Gastrocnemius medialis (tissue), 4 donors: Measurements from ENCODE around the gene HYAL2. TPM values are rescaled to one million over a fixed set of nuclear protein-coding genes. Genes with fewer than 3 reads are reported as not detected.

Experiments
- ATAC-seq, 2 donors: fragments of 150-250 bp; one replicate each; pipeline ENCODE4 v1.9.1; 2016
- DNase-seq, 2 donors: peaks; one replicate each; pipeline ENCODE4 v3.0.0-alpha.2; 2019
- H3K27ac ChIP-seq, 4 donors: fragments of 200-600 bp; sonication (generic); 1 replicate in 1 of 4; 2 replicates in 3 of 4; pipeline ENCODE4 v1.5.1; 2016 to 2018; ENCODE audit warnings: mild to moderate bottlenecking in 2 of 4, moderate library complexity in 1 of 4
- H3K27me3 ChIP-seq, 3 donors: fragments of 200-600 bp; sonication (generic) in 2 of 3; 1 replicate in 1 of 3; 2 replicates in 2 of 3; pipeline versions ENCODE4 v1.5.1 to v1.6.0; 2016 to 2019; ENCODE audit warnings: mild to moderate bottlenecking in 1 of 3, moderate library complexity in 1 of 3
- H3K36me3 ChIP-seq, 2 donors: fragments of 200-600 bp; sonication (generic) in 1 of 2; one replicate each; pipeline ENCODE4 v1.5.1; 2017 to 2018
- H3K4me1 ChIP-seq, 2 donors: fragments of 200-600 bp; sonication (generic) in 1 of 2; one replicate each; pipeline ENCODE4 v1.5.1; 2016 to 2017; ENCODE audit warnings: mild to moderate bottlenecking in 2 of 2
- H3K4me3 ChIP-seq, 4 donors: fragments of 200-600 bp; sonication (generic) in 3 of 4; 1 replicate in 1 of 4; 2 replicates in 3 of 4; pipeline ENCODE4 v1.5.1; 2016 to 2019; ENCODE audit warnings: mild to moderate bottlenecking in 2 of 4
- H3K9me3 ChIP-seq, 3 donors: fragments of 200-600 bp; sonication (generic) in 2 of 3; 1 replicate in 1 of 3; 2 replicates in 2 of 3; pipeline ENCODE4 v1.5.1; 2016 to 2019
- CTCF ChIP-seq, 5 experiments: fragments of 450-650 bp in 3 of 5; fragments of 200-600 bp in 2 of 5; sonication (generic) in 2 of 5; IDR thresholded peaks in 4 of 5; conservative IDR thresholded peaks in 1 of 5; 1 replicate in 4 of 5; 2 replicates in 1 of 5; pipeline ENCODE4 v1.5.1; 2016 to 2019; ENCODE audit warnings: antibody characterized with exemption in 5 of 5, mild to moderate bottlenecking in 3 of 5, moderate library complexity in 3 of 5
- POLR2A ChIP-seq, 2 donors: fragments of 450-650 bp; IDR thresholded peaks; one replicate each; pipeline ENCODE4 v1.6.1; 2017; ENCODE audit warnings: antibody characterized with exemption in 2 of 2, mild to moderate bottlenecking in 2 of 2, moderate library complexity in 2 of 2
- in situ Hi-C, 4 donors: fragments of 200-750 bp; cut with MboI; loops; one replicate each; pipeline versions ENCODE4 v1.15.0 to v1.8.0; 2017; ENCODE audit warnings: low sequenced_read_pairs in 4 of 4
- intact Hi-C: fragments of 100-400 bp; cut with DNase I; formaldehyde crosslinking; loops from one replicate; pipeline ENCODE4 v1.15.1; 2023; ENCODE audit warnings: low total_unique reads
- total RNA-seq, 4 donors: library from RNA; depleted of rRNA; stranded (reverse); fragments of >200 nt; gene quantifications; one replicate each; pipeline versions ENCODE4 v1.1.0 to v1.2.3, GENCODE V29; 2016

HYAL2 gene
- total RNA-seq, 4 donors from 2014 or later = 47.0 to 69.8 (median 65.4) TPM

- TF ChIP-seq POLR2A (IDR thresholded peaks at IDR 0.05) (peak; percentile 36 to 70), CTCF (IDR thresholded peaks at IDR 0.05 in 4 of 5, conservative IDR thresholded peaks at IDR 0.05 in 1 of 5) (no peak)
- in situ Hi-C loops (no loop called here), intact Hi-C loops (no loop called here)
- no peaks in the 10 kb centered on the region for H3K9me3 ChIP-seq
- peaks cover 36 to 45% of the 10 kb centered on the region in 2 donors for H3K4me1 ChIP-seq
- peaks cover 0 to 33% of the 10 kb centered on the region in 2 donors for H3K36me3 ChIP-seq
- DNase-seq (peak; percentile 50 to 60), ATAC-seq (peak; percentile 4 to 19)
- no peaks in the 10 kb centered on the region for H3K27me3 ChIP-seq
- H3K4me3 ChIP-seq = peak overlapping the region in 3 of 4 donors; percentile 16 to 75 (median 18)
- H3K27ac ChIP-seq = peak overlapping the region; percentile 89 to 98 (median 97)
Measured at GRCh38 chr3:50333744-50334328, 11.3 kb upstream of the HYAL2 start.

GRCh38 chr3:50331364-50331907, 8.9 kb upstream of the HYAL2 start:
- DNase-seq (no peak), ATAC-seq (no peak)
- TF ChIP-seq POLR2A (IDR thresholded peaks at IDR 0.05) (no peak), CTCF (IDR thresholded peaks at IDR 0.05 in 4 of 5, conservative IDR thresholded peaks at IDR 0.05 in 1 of 5) (no peak)
- Histone ChIP-seq H3K4me1 (peaks cover 49 to 53% of the 10 kb centered on the region in 2 donors), H3K36me3 (peaks cover 0 to 36% of the 10 kb centered on the region in 2 donors), H3K9me3 (no peaks in the 10 kb centered on the region), H3K4me3 (no peak overlapping the region), H3K27ac (peak overlapping the region; percentile 89 to 98 (median 97)), H3K27me3 (no peaks in the 10 kb centered on the region)
- in situ Hi-C loops (no loop called here), intact Hi-C loops (no loop called here)

- peaks cover 38 to 42% of the 10 kb centered on the region in 2 donors for H3K4me1 ChIP-seq
- H3K4me3 ChIP-seq = no peak overlapping the region
- H3K9me3 ChIP-seq = no peaks in the 10 kb centered on the region
- DNase-seq = no peak
- H3K27ac ChIP-seq = peak overlapping the region in 2 of 4 donors; percentile 93 to 97
- TF ChIP-seq POLR2A (IDR thresholded peaks at IDR 0.05) = no peak
- TF ChIP-seq CTCF (IDR thresholded peaks at IDR 0.05 in 4 of 5, conservative IDR thresholded peaks at IDR 0.05 in 1 of 5) = no peak
- peaks cover 0 to 47% of the 10 kb centered on the region in 2 donors for H3K36me3 ChIP-seq
- in situ Hi-C loops (no loop called here), intact Hi-C loops (no loop called here)
- ATAC-seq = no peak
- H3K27me3 ChIP-seq = no peaks in the 10 kb centered on the region
Measured at GRCh38 chr3:50330330-50330729, 7.8 kb upstream of the HYAL2 start.

- Histone ChIP-seq H3K27ac (peak within 1 kb of the TSS; percentile 91 to 97 (median 92)), H3K4me3 (peak within 1 kb of the TSS; percentile 85 to 98 (median 91)), H3K9me3 (no peaks in the 10 kb centered on the region), H3K36me3 (peaks cover 0 to 48% of the 10 kb centered on the region in 2 donors), H3K27me3 (no peaks in the 10 kb centered on the region), H3K4me1 (peaks cover 28 to 31% of the 10 kb centered on the region in 2 donors)
- in situ Hi-C loops (no loop called here), intact Hi-C loops (no loop called here)
- ATAC-seq (peak; percentile 92 to 94), DNase-seq (peak; percentile 97 to 98)
- TF ChIP-seq POLR2A (IDR thresholded peaks at IDR 0.05) = peak; percentile 81 to 86
- no peak for TF ChIP-seq CTCF (IDR thresholded peaks at IDR 0.05 in 4 of 5, conservative IDR thresholded peaks at IDR 0.05 in 1 of 5)
Measured at GRCh38 chr3:50327943-50328691, 5.6 kb upstream of the HYAL2 start, which contains the start of gene TUSC2. Gene TUSC2 (minus strand): TSS chr3:50328223. CDS start chr3:50328099, 124 bp downstream.
